GM19043 (cell line): ENCODE results near the gene RABL6.
"Not testable (repeated sequence)": the region's sequence is repeated elsewhere in the genome, so short reads cannot be mapped to it uniquely, and the experiment has no call there.

ENCODE experiments used
- ATAC-seq: cut with Tn5 transposase; IDR thresholded peaks from one replicate; pipeline ENCODE4 v1.9.1; 2021; ENCODE audit warnings: low read depth; ENCODE audit not compliant: unreplicated experiment

The RABL6 gene

GRCh38 chr9:136807281-136808074 is at the start of gene RABL6:
Gene RABL6, plus strand, starts transcription at chr9:136807948. Its CDS starts 249 bp downstream, at chr9:136808197.
- peak; percentile 82 for ATAC-seq

- ATAC-seq: no peak
Observed at GRCh38 chr9:136759001-136759400, 48.7 kb upstream of the RABL6 start.

GRCh38 chr9:136759436-136760325 is 48.1 kb upstream of the RABL6 start:
- no peak for ATAC-seq

- ATAC-seq: no peak
Observed at GRCh38 chr9:136760424-136760823, 47.3 kb upstream of the RABL6 start.

- ATAC-seq: not testable (repeated sequence)
Observed at GRCh38 chr9:136760834-136761544, 46.8 kb upstream of the RABL6 start.

- ATAC-seq: no peak
Observed at GRCh38 chr9:136761545-136761981, 46.2 kb upstream of the RABL6 start.

GRCh38 chr9:136762221-136762691 is 45.5 kb upstream of the RABL6 start:
- no peak for ATAC-seq

- ATAC-seq: no peak
Observed at GRCh38 chr9:136762915-136763648, 44.7 kb upstream of the RABL6 start.

GRCh38 chr9:136763649-136764035 is 44.1 kb upstream of the RABL6 start:
- ATAC-seq: no peak

- no peak for ATAC-seq
Observed at GRCh38 chr9:136764301-136764891, 43.4 kb upstream of the RABL6 start, which contains the start of gene LCN15. Gene LCN15, minus strand, starts transcription at chr9:136764518. Its CDS starts 30 bp downstream, at chr9:136764488.

GRCh38 chr9:136765041-136765440 is 42.7 kb upstream of the RABL6 start:
- no peak for ATAC-seq

GRCh38 chr9:136765745-136766409 is 41.9 kb upstream of the RABL6 start:
- peak; percentile 68 for ATAC-seq

GRCh38 chr9:136766410-136767120 is 41.2 kb upstream of the RABL6 start:
- not testable (repeated sequence) for ATAC-seq

- ATAC-seq: no peak
Observed at GRCh38 chr9:136769710-136770191, 38.0 kb upstream of the RABL6 start.

- no peak for ATAC-seq
Observed at GRCh38 chr9:136771907-136772415, 35.8 kb upstream of the RABL6 start.

- ATAC-seq: no peak
Observed at GRCh38 chr9:136773386-136774044, 34.2 kb upstream of the RABL6 start.

- ATAC-seq: no peak
Observed at GRCh38 chr9:136774416-136775045, 33.2 kb upstream of the RABL6 start.
